Activated naive CD4-positive, alpha-beta T cell treated with anti-CD3 and anti-CD28 coated beads for 36 hours (primary cell): ENCODE data around the gene POLD1. TPM values are rescaled to one million over a fixed set of nuclear protein-coding genes. Genes with fewer than 3 reads are reported as not detected.
A peak's percentile ranks its signal among the peaks of the same experiment; 100 is the strongest.

Experiments used
- CTCF ChIA-PET: fragments of 350-600 bp; sonication (Branson Sonifier 250); formaldehyde crosslinking; loops from one replicate; lab custom pipeline; 2021; ENCODE audit warnings: antibody characterized with exemption; lab: Charles Lee
- DNase-seq: peaks from one replicate; pipeline ENCODE4 v3.0.0-alpha.2; 2020
- H3K27ac Mint-ChIP-seq: one replicate; pipeline ENCODE4 v1.8.0; 2021; ENCODE audit warnings: mild to moderate bottlenecking, mixed read lengths
- H3K27me3 Mint-ChIP-seq: one replicate; pipeline ENCODE4 v1.8.0; 2021; ENCODE audit warnings: low read depth, mixed read lengths
- H3K36me3 Mint-ChIP-seq: one replicate; pipeline ENCODE4 v1.8.0; 2021; ENCODE audit warnings: low read depth, mixed read lengths
- H3K4me1 Mint-ChIP-seq: one replicate; pipeline ENCODE4 v1.8.0; 2021; ENCODE audit warnings: low read depth, mixed read lengths
- H3K4me3 Mint-ChIP-seq: one replicate; pipeline ENCODE4 v1.8.0; 2021; ENCODE audit warnings: mild to moderate bottlenecking, moderate library complexity, mixed read lengths
- H3K9me3 Mint-ChIP-seq: one replicate; pipeline ENCODE4 v1.8.0; 2021; ENCODE audit warnings: mixed read lengths
- intact Hi-C: fragments of 100-400 bp; cut with micrococcal nuclease; formaldehyde crosslinking; loops from one replicate; pipeline ENCODE4 v1.15.1; 2023
- total RNA-seq, 2 experiments: library from RNA; stranded (reverse); gene quantifications; one replicate each; pipeline ENCODE4 v1.2.3, GENCODE V29; 2021

Gene POLD1
- total RNA-seq, 2 experiments from 2014 or later: 221 to 224 TPM

GRCh38 chr19:50444059-50444458 is 59.9 kb downstream of the POLD1 start:
- Mint-ChIP-seq H3K27ac (no peak overlapping the region), H3K36me3 (no peaks in the 10 kb centered on the region), H3K4me1 (no peaks in the 10 kb centered on the region), H3K9me3 (no peaks in the 10 kb centered on the region), H3K27me3 (peaks cover 2% of the 10 kb centered on the region), H3K4me3 (no peak overlapping the region)
- CTCF ChIA-PET: no interaction called here
- DNase-seq: no peak
- intact Hi-C loops: no loop called here

GRCh38 chr19:50447053-50447452 is 62.9 kb downstream of the POLD1 start:
- H3K27me3 Mint-ChIP-seq: peaks cover 2% of the 10 kb centered on the region
- no peaks in the 10 kb centered on the region for H3K4me1 Mint-ChIP-seq
- H3K27ac Mint-ChIP-seq: no peak overlapping the region
- H3K36me3 Mint-ChIP-seq: no peaks in the 10 kb centered on the region
- CTCF ChIA-PET: no interaction called here
- no peak overlapping the region for H3K4me3 Mint-ChIP-seq
- no peaks in the 10 kb centered on the region for H3K9me3 Mint-ChIP-seq
- DNase-seq: no peak
- intact Hi-C loops: no loop called here

- H3K9me3 Mint-ChIP-seq: no peaks in the 10 kb centered on the region
- H3K4me1 Mint-ChIP-seq: no peaks in the 10 kb centered on the region
- intact Hi-C loops: no loop called here
- no peak overlapping the region for H3K4me3 Mint-ChIP-seq
- CTCF ChIA-PET: interaction anchor here (0.6 kb wide), 1 partner anchor 19 kb away, joined by 3 read pairs; no protein-coding TSS in a partner anchor
- DNase-seq: no peak
- peaks cover 2% of the 10 kb centered on the region for H3K27me3 Mint-ChIP-seq
- H3K36me3 Mint-ChIP-seq: no peaks in the 10 kb centered on the region
- H3K27ac Mint-ChIP-seq: no peak overlapping the region
These were observed 63.6 kb downstream of the POLD1 start for GRCh38 chr19:50447750-50448149.

DNA sequence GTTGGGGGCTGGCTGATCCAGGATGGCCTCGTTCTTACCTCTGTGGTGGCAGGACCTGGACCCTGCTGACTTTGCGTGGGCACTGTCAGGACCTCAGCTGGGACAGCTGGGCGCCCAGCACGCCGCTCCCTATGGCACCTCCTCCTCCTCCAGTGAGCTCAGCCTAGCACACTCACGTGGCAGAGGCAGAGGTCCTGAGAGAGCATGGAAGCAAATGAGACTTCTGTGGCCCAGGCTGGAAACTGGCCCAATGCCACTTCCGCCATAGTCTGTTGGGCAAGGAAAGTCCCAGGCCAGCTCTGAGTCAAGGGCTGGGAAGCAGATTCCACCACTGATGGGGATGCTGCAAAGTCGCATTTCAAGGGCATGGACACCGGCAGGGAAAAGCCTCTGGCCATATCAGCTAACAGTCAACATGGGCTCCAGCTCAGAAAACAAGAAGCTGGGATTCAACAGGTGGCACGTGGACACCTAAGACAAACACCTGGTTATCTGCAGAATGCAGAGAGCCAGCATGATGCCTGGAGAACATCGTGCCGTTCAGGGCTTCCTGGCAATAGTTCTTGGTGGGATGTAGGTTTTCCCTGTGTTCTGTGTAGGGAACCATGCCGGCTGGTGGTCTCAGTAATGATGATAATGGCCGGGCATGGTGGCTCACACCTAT is 65.2 kb downstream of the POLD1 start:
- DNase-seq: no peak
- Mint-ChIP-seq H3K4me1 (no peaks in the 10 kb centered on the region), H3K4me3 (no peak overlapping the region), H3K27ac (no peak overlapping the region), H3K9me3 (no peaks in the 10 kb centered on the region), H3K27me3 (peaks cover 2% of the 10 kb centered on the region), H3K36me3 (no peaks in the 10 kb centered on the region)
- intact Hi-C loops: no loop called here
- CTCF ChIA-PET: interaction anchor here (0.8 kb wide), 1 partner anchor 11 kb away, joined by 3 read pairs; no protein-coding TSS in a partner anchor

DNA sequence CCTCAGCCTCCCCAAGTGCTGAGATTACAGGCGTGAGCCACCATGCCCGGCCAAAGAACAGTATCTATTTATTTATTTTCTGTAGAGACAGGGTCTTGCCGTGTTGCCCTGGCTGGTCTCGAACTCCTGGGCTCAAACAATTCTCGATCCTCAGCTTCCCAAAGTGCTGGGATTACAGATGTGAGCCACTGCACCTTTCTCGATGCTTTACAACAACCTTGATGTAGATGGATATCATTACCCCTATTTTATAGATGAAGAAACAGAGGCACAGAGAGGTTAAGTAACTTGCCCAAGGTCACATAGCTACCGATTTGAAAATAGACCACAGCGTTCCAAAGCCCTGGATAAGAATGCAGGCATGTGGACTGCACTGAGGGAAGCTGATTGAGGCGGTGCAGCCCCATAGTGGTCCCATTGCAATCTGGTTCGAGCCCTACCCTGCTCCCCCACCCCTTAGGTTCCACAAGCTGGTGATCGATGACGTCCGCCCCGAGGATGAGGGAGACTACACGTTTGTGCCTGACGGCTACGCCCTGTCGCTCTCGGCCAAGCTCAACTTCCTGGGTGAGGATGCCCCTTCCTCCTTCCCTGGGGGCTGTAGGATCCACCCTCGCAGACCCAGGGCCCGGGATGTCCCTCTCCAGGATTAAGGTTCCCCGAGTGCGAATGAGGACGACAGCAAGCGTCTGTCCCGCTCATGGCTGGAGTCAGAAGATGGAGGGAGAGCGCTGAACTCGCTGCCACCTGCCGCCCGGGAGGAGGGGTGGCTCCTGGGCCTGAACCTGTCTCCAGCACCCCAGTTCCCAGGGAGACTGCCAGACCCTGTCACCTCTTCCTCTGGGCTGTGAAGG is 66.4 kb downstream of the POLD1 start:
- no peak for DNase-seq
- Mint-ChIP-seq H3K9me3 (no peaks in the 10 kb centered on the region), H3K27me3 (peaks cover 1% of the 10 kb centered on the region), H3K4me1 (no peaks in the 10 kb centered on the region), H3K36me3 (no peaks in the 10 kb centered on the region), H3K27ac (no peak overlapping the region), H3K4me3 (peak overlapping the region; percentile 9)
- CTCF ChIA-PET: interaction anchor here (1.1 kb wide), 1 partner anchor 10 kb away, joined by 4 read pairs; no protein-coding TSS in a partner anchor
- intact Hi-C loops: no loop called here

GRCh38 chr19:50451223-50451534 is 67.0 kb downstream of the POLD1 start:
- CTCF ChIA-PET: interaction anchor here (1.1 kb wide), 1 partner anchor 9 kb away, joined by 4 read pairs; no protein-coding TSS in a partner anchor
- Mint-ChIP-seq H3K9me3 (no peaks in the 10 kb centered on the region), H3K4me1 (no peaks in the 10 kb centered on the region), H3K4me3 (peak overlapping the region; percentile 9), H3K27me3 (no peaks in the 10 kb centered on the region), H3K27ac (no peak overlapping the region), H3K36me3 (no peaks in the 10 kb centered on the region)
- intact Hi-C loops: no loop called here
- DNase-seq: no peak

DNA sequence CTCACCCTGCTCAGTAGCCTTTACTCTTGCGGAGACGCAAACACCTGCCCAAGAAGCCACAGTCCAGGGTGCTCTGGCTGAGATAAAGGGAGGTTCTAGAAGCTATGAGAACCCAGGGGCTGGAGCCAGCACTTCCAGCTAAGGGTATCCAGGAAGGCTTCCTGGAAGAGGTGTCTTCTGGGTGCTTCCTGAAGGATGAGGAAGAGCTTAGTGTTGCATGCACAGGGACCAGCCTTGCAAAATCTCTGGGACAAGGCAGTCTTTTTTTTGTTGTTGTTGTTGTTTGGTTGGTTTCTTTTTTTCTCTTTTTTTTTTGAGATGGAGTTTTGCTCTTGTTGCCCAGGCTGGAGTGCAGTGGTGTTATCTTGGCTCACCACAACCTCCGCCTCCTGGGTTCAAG is 69.1 kb downstream of the POLD1 start:
- no peaks in the 10 kb centered on the region for H3K4me1 Mint-ChIP-seq
- no peaks in the 10 kb centered on the region for H3K9me3 Mint-ChIP-seq

DNA sequence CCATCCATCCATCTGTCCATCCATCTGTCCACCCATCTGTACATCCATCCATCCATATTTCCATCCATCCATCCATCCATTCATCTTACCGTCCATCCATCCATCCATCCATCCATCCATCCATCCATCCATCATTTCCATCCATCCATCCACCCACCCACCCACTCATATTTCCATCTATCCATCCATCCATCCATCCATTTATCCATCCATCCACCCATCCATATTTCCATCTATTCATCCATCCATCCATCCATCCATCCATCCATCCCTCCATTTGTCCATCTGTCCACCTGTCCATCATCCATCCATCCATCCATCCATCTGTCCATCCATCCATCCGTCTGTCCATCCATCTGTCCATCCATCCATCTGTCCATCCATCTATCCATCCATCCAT is 71.8 kb downstream of the POLD1 start:
- CTCF ChIA-PET: no interaction called here
- Mint-ChIP-seq H3K27me3 (peaks cover 23% of the 10 kb centered on the region), H3K4me1 (peaks cover 11% of the 10 kb centered on the region), H3K4me3 (no peak overlapping the region), H3K36me3 (no peaks in the 10 kb centered on the region), H3K27ac (no peak overlapping the region), H3K9me3 (no peaks in the 10 kb centered on the region)
- intact Hi-C loops: no loop called here
- DNase-seq: no peak

More for the DNA sequence above, 69.1 kb downstream of the POLD1 start:
- no peak overlapping the region for H3K4me3 Mint-ChIP-seq
- DNase-seq: no peak
- intact Hi-C loops: no loop called here
- CTCF ChIA-PET: no interaction called here
- peaks cover 9% of the 10 kb centered on the region for H3K27me3 Mint-ChIP-seq
- no peaks in the 10 kb centered on the region for H3K36me3 Mint-ChIP-seq
- H3K27ac Mint-ChIP-seq: no peak overlapping the region

- DNase-seq: no peak
- Mint-ChIP-seq H3K9me3 (no peaks in the 10 kb centered on the region), H3K4me3 (no peak overlapping the region), H3K27ac (no peak overlapping the region), H3K27me3 (peaks cover 31% of the 10 kb centered on the region), H3K36me3 (no peaks in the 10 kb centered on the region), H3K4me1 (peaks cover 15% of the 10 kb centered on the region)
- intact Hi-C loops: no loop called here
- CTCF ChIA-PET: no interaction called here
These were observed 73.2 kb downstream of the POLD1 start for GRCh38 chr19:50457300-50457699.

DNA sequence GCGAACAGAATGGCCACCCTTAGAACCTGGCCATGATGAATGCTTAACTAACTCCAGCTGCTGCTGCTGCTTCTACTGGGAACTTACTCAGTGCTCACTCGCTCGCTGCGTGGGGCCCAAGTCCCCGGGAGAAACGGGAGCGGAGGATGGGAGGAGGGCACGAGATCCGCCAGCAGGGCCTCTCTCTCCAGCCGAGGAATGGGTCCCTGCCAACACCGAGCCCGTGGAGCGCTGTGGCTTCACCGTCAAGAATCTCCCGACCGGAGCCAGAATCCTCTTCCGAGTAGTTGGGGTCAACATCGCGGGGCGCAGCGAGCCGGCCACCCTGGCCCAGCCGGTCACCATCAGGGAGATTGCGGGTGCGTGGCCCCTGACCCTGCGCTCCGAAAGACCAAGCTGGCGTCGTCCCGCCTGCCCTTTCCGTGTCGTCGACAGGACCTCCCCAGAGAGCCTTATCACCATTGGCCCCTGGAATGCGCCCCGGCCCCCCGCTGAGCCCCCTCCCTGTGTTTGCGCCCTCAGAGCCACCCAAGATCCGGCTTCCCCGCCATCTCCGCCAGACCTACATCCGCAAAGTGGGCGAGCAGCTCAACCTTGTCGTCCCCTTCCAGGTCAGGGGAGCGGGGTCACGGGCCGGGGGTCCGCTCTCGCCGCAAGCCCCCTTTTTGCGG is 74.4 kb downstream of the POLD1 start:
- CTCF ChIA-PET: interaction anchor here (0.8 kb wide), 1 partner anchor 101 kb away, joined by 5 read pairs; no protein-coding TSS in a partner anchor

DNA sequence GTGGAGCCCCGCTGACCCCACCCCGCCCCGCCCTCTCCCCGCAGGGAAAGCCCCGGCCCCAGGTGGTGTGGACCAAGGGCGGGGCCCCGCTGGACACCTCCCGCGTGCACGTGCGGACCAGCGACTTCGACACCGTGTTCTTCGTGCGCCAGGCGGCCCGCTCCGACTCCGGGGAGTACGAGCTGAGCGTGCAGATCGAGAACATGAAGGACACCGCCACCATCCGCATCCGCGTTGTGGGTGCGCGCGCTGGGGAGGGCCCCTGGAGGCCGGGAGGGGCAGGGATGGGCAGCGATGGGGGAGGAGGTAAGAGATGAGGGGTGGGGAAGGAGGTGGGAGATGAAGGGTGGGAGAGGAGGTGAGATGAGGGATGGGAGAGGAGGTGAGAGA is 74.9 kb downstream of the POLD1 start:
- no peak for DNase-seq
- CTCF ChIA-PET: no interaction called here
- Mint-ChIP-seq H3K27ac (no peak overlapping the region), H3K4me3 (no peak overlapping the region), H3K27me3 (peaks cover 33% of the 10 kb centered on the region), H3K36me3 (no peaks in the 10 kb centered on the region), H3K9me3 (no peaks in the 10 kb centered on the region), H3K4me1 (peaks cover 15% of the 10 kb centered on the region)
- intact Hi-C loops: no loop called here

More for the DNA sequence above, 74.4 kb downstream of the POLD1 start:
- Mint-ChIP-seq H3K36me3 (no peaks in the 10 kb centered on the region), H3K4me3 (no peak overlapping the region), H3K4me1 (peaks cover 15% of the 10 kb centered on the region), H3K27me3 (peaks cover 33% of the 10 kb centered on the region), H3K27ac (no peak overlapping the region), H3K9me3 (no peaks in the 10 kb centered on the region)
- DNase-seq: no peak
- intact Hi-C loops: no loop called here

DNA sequence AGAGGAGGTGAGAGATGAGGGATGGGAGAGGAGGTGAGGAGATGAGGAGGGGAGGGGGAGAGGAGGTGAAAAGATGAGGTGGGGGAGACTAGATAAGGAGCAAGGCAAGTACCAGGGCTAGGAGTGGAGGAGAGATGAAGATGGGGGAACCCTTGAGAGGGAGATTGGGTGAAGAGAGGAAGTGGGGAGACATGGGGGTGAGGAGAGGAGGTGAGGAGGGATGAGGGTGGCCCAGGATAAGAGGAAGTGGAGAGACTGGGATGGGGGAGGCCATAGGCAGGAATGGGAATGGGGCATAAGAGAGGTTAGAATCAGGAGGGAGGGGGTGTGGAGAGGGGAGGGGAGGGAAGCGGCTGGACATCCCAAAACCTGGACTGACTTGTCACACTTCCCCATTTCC is 75.5 kb downstream of the POLD1 start:
- Mint-ChIP-seq H3K4me3 (no peak overlapping the region), H3K9me3 (no peaks in the 10 kb centered on the region), H3K36me3 (no peaks in the 10 kb centered on the region), H3K27ac (no peak overlapping the region), H3K27me3 (peaks cover 33% of the 10 kb centered on the region), H3K4me1 (peaks cover 15% of the 10 kb centered on the region)
- CTCF ChIA-PET: interaction anchor here (1.6 to 1.9 kb wide), 3 partner anchors 9 to 102 kb away, joined by 4 to 11 read pairs (median 11); no protein-coding TSS in a partner anchor
- intact Hi-C loops: loop anchor here (10.0 kb wide), 1 partner anchor 205 kb away; no protein-coding TSS in a partner anchor
- DNase-seq: no peak
